HG02884 (cell line): ENCODE data around the gene ADAMTS18.

Experiments used
- ATAC-seq: cut with Tn5 transposase; IDR thresholded peaks from one replicate; pipeline ENCODE4 v1.9.1; 2021; ENCODE audit warnings: mild to moderate bottlenecking, moderate library complexity; ENCODE audit not compliant: unreplicated experiment

Gene ADAMTS18

GRCh38 chr16:77330332-77331042 is 104.3 kb downstream of the ADAMTS18 start:
- ATAC-seq, result no peak

DNA sequence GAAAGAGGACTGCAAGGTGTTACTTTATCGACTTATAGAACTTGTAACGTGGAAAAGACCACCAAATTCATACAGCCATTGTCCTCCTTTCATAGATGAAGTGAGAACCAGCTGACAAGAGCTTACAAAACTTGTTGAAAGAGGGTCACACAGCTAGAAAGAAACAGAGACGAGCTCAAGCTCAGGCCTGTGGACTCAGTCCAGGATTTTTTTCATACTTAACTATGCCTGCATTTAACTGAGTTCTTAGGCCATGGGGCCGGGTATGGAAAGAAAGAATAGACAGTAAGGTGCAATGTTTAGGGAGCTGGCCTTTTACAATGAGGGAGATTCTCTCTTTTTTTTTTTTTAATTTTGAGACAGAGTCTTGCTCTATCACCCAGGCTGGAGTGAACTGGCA is 106.1 kb downstream of the ADAMTS18 start:
- ATAC-seq, result no peak

DNA sequence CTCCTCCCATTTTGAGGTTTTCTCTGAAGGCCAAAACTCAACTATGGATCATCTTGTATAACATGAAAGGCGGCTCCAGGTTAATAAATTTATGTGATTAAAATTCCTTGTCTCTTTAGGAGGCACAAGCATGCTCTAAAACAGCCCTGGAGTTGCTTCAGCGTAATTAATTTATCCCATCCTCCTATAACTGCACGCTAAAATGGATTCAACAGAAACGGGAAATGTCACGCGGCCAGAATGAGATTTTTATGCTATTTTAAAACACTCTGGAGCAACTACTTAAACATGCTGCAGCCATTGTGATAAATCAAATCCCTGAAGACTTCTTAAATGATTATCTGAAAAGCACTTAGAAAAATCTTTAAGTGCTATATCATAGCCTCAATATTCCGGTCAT is 106.6 kb downstream of the ADAMTS18 start:
- ATAC-seq, result no peak

DNA sequence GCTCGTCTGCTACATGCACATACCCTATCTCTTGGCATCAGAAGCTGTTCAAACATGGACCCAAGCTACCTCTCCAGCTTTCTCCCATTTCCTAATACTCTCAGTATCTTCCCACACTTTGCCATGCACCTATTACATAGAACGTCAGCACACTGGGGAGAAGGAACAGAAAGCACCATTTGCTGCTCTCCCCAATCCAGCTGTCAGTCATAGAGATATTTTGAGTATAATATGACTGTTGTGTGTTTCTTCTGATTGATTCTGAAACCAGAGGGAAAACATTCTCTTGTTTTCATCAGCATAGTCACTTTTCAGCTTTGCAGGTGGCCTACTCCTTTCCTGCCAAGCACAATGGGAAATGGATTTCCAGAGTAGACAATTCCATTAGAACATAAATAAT is 107.1 kb downstream of the ADAMTS18 start:
- ATAC-seq, result peak; percentile 93

DNA sequence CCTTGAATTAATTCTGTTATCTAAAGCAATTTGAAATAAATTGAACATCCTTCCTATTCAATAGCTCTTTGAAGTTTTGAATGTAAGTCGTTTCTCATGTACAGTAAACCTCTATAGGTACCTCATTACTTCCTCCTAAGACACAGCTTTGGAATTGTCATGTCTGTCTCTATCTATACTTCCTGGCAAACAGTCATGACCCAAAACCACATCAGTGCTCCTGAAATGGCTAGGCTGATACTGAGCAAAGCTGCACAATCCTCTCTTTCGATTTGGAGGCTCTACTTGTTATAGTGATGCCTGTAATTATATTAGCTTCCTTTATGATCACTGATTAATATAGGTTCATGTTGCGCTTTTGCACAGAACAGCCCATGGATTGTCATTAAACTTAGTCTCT is 110.1 kb downstream of the ADAMTS18 start:
- ATAC-seq, result no peak

DNA sequence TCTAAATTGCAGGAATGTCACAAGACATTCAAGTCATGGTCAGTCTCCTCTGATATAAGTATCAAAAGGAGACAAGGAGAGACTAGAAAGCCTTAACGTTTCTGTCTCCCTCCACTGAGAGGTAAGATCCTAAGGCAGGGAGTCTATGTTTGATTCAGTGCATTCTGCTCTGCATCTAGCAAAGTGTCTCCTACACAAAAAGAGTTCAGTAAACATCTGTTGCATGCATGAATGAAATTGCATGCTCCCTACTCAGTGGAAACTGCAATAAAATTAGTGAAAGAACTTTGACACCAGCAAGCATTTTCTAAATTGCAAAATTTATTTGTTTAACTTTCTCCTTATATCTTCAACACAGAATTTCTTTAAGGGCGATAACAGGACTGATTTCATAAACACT is 111.1 kb downstream of the ADAMTS18 start:
- no peak for ATAC-seq

- ATAC-seq, result no peak
Observed at GRCh38 chr16:77322757-77323156, 112.1 kb downstream of the ADAMTS18 start.

- no peak for ATAC-seq
Observed at GRCh38 chr16:77317059-77317458, 117.8 kb downstream of the ADAMTS18 start.

DNA sequence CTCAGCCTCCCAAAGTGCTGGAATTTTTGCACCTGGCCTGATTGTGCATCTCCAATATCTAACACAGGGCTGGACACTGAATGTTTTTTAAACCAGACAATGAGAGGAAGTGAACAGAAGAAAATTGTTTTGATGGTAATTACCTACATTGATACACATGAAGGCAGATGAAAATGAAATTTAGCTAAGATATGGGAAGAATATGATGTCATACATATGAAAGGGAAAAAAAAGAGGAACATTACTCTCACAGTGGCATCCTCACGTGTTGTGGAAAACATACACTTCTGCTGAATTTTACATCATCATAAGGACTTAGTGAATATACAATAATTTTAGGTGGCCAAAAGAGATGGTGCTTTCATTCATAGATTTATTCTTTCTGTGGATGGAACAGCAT is 124.0 kb downstream of the ADAMTS18 start:
- no peak for ATAC-seq

DNA sequence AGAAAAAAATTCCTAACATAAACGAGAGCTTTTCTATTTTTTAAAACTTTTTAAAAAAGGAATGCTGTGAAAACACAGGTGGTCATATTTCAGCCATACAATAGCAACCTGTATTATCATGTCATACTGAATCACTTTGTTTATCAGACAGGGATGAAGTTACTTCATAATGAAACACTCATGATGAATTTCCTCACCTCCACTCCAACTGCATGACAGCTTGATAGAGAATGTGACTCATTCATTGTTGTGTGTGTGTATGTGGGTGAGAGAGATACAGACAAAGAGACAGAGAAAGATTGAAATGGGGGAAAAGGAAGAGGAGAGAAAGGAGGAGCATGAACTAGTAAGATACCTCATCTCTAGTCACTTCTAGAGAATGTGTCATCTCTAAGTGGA is 126.7 kb downstream of the ADAMTS18 start:
- no peak for ATAC-seq

- ATAC-seq, result no peak
Observed at GRCh38 chr16:77307426-77308162, 127.2 kb downstream of the ADAMTS18 start.

- no peak for ATAC-seq
Observed at GRCh38 chr16:77306075-77306474, 128.8 kb downstream of the ADAMTS18 start.

GRCh38 chr16:77304877-77305276 is 130.0 kb downstream of the ADAMTS18 start:
- no peak for ATAC-seq

GRCh38 chr16:77304134-77304533 is 130.7 kb downstream of the ADAMTS18 start:
- ATAC-seq, result no peak

DNA sequence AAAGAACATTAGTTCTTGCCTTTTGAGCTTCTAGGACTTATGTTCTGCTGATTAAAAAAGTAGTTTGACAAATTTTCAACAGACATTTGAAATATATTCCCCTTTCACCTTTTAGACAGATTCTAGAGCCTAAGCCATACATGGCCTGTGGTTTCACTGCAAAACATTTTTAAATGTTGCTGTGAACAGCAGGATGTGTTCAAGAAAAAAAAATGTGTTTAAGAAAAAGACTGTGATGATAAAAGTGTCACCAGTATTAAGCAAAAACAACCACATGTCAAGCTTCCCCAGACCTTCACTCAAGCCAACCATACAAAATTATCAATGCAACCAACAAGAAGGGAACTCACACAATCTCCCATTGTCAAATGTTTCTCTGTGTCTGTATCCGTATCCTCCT is 132.2 kb downstream of the ADAMTS18 start:
- ATAC-seq, result no peak

GRCh38 chr16:77302249-77302648 is 132.6 kb downstream of the ADAMTS18 start:
- no peak for ATAC-seq

DNA sequence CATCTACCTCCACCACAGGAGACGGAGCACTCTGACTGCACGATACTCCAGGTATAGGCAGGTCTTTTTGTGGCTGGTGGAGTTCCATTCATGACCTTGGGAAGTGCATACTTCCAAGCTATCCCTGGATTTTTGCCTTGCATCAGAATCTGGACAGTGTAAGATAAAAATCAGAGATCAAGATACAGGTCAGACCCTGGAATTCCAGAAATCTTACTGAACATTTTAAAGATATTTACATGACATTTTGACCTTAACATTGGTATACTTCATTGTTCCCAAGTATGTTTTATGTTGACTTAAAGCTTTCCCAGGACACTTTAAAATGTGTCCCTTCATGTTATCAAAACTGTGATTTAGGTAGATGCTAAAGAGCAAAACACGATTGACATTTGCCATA is 134.6 kb downstream of the ADAMTS18 start:
- no peak for ATAC-seq

GRCh38 chr16:77299395-77299794 is 135.4 kb downstream of the ADAMTS18 start:
- no peak for ATAC-seq

GRCh38 chr16:77298418-77299360 is 136.1 kb downstream of the ADAMTS18 start:
- ATAC-seq, result no peak

- ATAC-seq, result no peak
Observed at GRCh38 chr16:77297996-77298395, 136.8 kb downstream of the ADAMTS18 start.

DNA sequence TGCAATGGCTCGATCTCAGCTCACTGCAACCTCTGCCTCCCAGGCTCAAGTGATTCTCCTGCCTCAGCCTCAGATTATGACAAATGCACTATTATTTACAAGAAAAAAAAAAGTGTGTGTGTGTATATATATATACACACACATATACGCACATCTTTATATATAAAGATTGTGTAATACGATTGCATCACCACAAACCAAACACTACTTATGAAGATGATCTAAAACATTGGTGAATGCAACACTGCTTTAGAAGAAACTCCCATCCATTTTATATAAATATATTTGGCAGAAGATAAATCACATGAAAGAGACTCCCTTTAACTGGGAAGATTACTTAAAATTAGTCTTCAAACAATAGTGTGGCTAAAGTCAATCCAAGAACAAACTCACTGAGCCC is 138.9 kb downstream of the ADAMTS18 start:
- no peak for ATAC-seq
